Thoracic aorta (tissue), 2 donors: Measurements from ENCODE around the gene MYO5B. TPM values are rescaled to one million over a fixed set of nuclear protein-coding genes. Genes with fewer than 3 reads are reported as not detected.

Experiments used
- ATAC-seq: fragments of 150-250 bp; one replicate; pipeline ENCODE4 v1.8.0; 2017; ENCODE audit warnings: low read depth; ENCODE audit not compliant: insufficient number of reproducible peaks, low FRiP score
- DNase-seq: peaks from one replicate; pipeline ENCODE4 v3.0.0-alpha.2; 2020; ENCODE audit warnings: low spot score
- H3K27ac ChIP-seq, 2 donors: fragments of 200-600 bp; sonication (generic); 1 replicate in 1 of 2; 2 replicates in 1 of 2; pipeline ENCODE4 v1.5.1; 2016; ENCODE audit warnings: mild to moderate bottlenecking in 2 of 2, moderate library complexity in 2 of 2
- H3K27me3 ChIP-seq: fragments of 200-600 bp; sonication (generic); replicated peaks from 2 replicates; pipeline ENCODE4 v1.6.0; 2016; ENCODE audit warnings: mild to moderate bottlenecking; ENCODE audit not compliant: insufficient read depth
- H3K36me3 ChIP-seq: fragments of 200-600 bp; sonication (generic); one replicate; pipeline ENCODE4 v1.5.1; 2016
- H3K4me1 ChIP-seq, 2 donors: fragments of 200-600 bp; sonication (generic); 1 replicate in 1 of 2; 2 replicates in 1 of 2; pipeline versions ENCODE4 v1.5.1 to v1.6.0; 2016; ENCODE audit warnings: low read depth in 2 of 2, mild to moderate bottlenecking in 1 of 2; ENCODE audit not compliant: control insufficient read depth in 1 of 2
- H3K4me3 ChIP-seq: fragments of 200-600 bp; sonication (generic); 2 replicates; pipeline ENCODE4 v1.5.1; 2016; ENCODE audit warnings: mild to moderate bottlenecking
- H3K9me3 ChIP-seq: fragments of 200-600 bp; sonication (generic); 2 replicates; pipeline ENCODE4 v1.5.1; 2016
- CTCF ChIP-seq: fragments of 200-600 bp; sonication (generic); IDR thresholded peaks from one replicate; pipeline ENCODE4 v1.5.1; 2019; ENCODE audit warnings: antibody characterized with exemption
- total RNA-seq, 2 donors: library from RNA; depleted of rRNA; stranded (reverse); fragments of >200 nt; gene quantifications; one replicate each; pipeline versions ENCODE4 v1.1.0 to v1.2.3, GENCODE V29; 2016

Gene MYO5B
- total RNA-seq, 2 donors from 2014 or later: 8.3 to 13.5 TPM

- Histone ChIP-seq H3K4me3 (no peak overlapping the region), H3K36me3 (peaks cover 6% of the 10 kb centered on the region), H3K4me1 (no peaks in the 10 kb centered on the region), H3K27me3 (no peaks in the 10 kb centered on the region), H3K9me3 (no peaks in the 10 kb centered on the region), H3K27ac (no peak overlapping the region)
- DNase-seq (no peak), ATAC-seq (no peak)
- no peak for TF ChIP-seq CTCF
Measured at GRCh38 chr18:49907346-49907929, 287.5 kb downstream of the MYO5B start.

GRCh38 chr18:49905771-49906170 lies 289.2 kb downstream of the MYO5B start:
- Histone ChIP-seq H3K9me3 (no peaks in the 10 kb centered on the region), H3K4me1 (no peaks in the 10 kb centered on the region), H3K27me3 (no peaks in the 10 kb centered on the region), H3K27ac (no peak overlapping the region), H3K36me3 (peaks cover 6% of the 10 kb centered on the region), H3K4me3 (no peak overlapping the region)
- ATAC-seq: no peak
- DNase-seq: no peak
- no peak for TF ChIP-seq CTCF

- Histone ChIP-seq H3K27me3 (no peaks in the 10 kb centered on the region), H3K36me3 (peaks cover 6% of the 10 kb centered on the region), H3K27ac (no peak overlapping the region), H3K4me1 (no peaks in the 10 kb centered on the region), H3K9me3 (no peaks in the 10 kb centered on the region), H3K4me3 (no peak overlapping the region)
- DNase-seq (no peak), ATAC-seq (no peak)
- TF ChIP-seq CTCF: no peak
Measured at GRCh38 chr18:49904871-49905555, 289.9 kb downstream of the MYO5B start.

GRCh38 chr18:49901862-49902340 lies 293.0 kb downstream of the MYO5B start:
- no peaks in the 10 kb centered on the region for H3K4me1 ChIP-seq

More at GRCh38 chr18:49901862-49902340, 293.0 kb downstream of the MYO5B start:
- peaks cover 6% of the 10 kb centered on the region for H3K36me3 ChIP-seq
- no peak for TF ChIP-seq CTCF
- DNase-seq (no peak), ATAC-seq (no peak)
- H3K27ac ChIP-seq: no peak overlapping the region
- H3K27me3 ChIP-seq: no peaks in the 10 kb centered on the region
- H3K9me3 ChIP-seq: no peaks in the 10 kb centered on the region
- no peak overlapping the region for H3K4me3 ChIP-seq
